HG03095 (cell line): ENCODE results near the gene HID1.
"Not testable (repeated sequence)": the region's sequence is repeated elsewhere in the genome, so short reads cannot be mapped to it uniquely, and the experiment has no call there.

Source experiments
- ATAC-seq: cut with Tn5 transposase; IDR thresholded peaks from one replicate; pipeline ENCODE4 v1.9.1; 2021; ENCODE audit warnings: moderate library complexity; ENCODE audit not compliant: unreplicated experiment

Gene HID1

DNA sequence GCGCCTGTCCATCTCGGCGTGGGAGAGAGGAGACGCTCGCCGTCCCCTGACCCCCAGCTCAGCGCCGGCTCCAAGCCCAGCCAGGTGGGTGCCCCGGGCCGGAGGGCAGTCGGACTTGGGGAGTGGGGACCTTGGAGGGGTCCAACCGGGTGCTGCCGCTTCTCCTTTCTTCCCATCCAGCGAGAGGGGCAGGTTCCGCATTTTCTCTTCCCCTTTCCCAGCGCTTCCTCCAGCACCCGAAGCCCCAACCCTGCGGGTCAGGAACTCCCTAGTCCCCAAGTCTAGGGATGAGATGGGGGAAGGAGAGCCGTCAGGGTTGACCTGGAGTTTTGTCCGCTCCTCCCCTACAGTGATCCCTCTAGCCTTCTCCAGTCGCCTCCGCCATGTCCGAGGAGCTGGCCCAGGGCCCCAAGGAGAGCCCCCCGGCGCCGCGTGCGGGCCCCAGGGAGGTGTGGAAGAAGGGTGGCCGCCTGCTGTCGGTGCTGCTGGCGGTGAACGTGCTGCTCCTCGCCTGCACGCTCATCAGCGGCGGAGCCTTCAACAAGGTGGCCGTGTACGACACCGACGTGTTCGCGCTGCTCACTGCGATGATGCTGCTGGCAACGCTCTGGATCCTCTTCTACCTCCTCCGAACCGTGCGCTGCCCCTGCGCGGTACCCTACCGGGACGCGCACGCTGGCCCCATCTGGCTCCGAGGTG lies 48.2 kb downstream of the HID1 start, which contains the start of gene OTOP2:
OTOP2 (plus strand) TSS at position 24 of the 699 bp plus-strand sequence; CDS start at position 384, 360 bp downstream.
- no peak for ATAC-seq

DNA sequence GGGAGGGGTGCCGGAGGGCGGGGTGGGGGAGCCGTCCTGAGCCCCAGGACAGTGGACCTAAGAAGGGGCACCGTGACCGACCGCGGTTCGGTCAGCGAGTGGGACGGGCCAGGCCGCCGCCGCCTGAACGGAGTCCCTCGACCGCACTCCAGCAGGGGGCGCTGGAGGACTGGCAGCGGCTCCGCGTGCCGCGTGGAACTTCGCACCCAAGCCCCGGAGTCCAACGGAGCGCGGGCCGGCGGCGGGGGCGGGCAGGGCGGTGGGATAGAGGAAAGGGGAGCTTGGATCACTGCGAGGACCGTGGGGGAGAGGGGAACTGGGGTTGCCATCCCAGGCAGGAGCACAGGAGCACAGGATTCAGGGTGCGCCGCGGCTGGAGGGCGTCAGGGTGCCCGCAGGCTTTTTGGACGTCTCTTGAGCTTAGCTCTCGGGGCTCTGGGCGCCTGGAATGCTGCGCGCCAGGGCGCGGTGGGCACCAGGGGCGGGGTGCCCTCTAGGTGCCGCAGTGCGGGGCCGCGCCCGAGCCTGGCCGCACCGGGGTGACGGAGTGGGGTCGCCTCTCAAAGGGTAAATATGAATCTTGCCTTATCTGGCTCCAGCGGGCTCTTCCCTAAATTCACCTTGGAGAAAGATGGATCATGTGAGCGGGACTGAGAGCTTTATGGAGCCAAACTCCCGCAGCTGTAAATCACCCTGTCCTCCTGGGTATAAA lies 48.9 kb downstream of the HID1 start:
- ATAC-seq, result no peak

DNA sequence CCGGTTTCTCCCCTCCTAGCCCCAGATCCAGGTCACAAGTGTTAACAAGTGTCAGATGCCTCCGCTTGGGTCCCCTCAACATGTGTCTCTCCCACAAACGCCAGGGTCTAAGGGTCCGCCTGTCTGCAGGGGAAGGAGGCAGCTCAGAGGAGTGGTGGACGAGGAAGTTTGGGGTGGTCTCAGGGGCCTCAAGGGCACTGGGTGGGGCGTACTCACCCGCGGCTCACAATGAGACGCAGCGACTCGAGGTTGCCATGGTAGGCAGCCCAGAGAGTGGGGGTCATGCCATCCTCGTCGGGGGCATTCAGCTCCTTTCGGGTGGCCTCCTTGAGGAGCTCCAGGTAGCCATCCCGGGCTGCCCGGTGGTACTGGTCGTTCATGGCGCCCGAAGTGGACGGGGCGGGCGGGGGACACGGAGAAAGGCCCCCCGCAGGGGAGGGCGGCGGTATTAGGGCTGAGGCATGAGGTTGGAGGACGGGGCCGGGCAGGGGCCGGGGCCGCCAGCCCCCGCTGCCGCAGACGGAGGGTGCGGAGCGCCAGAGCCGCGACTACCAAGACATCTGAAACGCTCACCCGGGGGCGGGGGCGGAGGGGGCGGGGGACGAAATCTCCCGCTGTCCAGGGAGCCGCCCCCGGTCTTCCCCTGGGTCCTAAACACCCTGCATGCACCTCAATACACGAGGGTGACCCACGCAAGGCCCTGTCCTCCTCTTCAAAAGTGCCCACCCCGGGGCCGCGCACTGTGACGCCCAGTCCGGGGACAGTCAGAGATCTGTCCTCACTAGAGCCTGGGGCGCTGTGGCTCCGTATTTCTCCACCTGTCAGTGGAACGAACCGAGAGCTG lies 49.6 kb downstream of the HID1 start, which contains the start of gene USH1G:
USH1G (minus strand) TSS at position 562 of the 844 bp plus-strand sequence; CDS start at position 380, 182 bp downstream.
- no peak for ATAC-seq

DNA sequence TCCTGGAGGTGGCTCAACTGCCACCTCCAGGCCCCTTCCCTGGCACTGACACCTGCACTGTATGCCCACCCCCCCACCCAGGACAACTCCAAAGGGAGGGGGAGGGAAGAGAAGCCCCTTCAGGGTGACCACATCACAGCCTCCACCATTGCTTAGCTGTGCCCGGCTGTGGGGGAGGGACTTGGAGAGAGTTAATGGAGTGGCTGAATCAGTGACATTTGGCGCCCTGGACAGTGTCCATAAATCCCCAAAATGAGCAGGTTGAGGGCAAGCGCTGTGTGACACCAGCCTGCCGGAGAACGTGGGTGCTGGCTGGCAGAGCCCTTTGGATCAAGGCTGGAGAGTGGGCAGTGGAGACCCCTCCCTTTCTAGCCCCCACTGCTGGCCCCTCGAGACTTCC lies 50.4 kb downstream of the HID1 start:
- ATAC-seq, result no peak

DNA sequence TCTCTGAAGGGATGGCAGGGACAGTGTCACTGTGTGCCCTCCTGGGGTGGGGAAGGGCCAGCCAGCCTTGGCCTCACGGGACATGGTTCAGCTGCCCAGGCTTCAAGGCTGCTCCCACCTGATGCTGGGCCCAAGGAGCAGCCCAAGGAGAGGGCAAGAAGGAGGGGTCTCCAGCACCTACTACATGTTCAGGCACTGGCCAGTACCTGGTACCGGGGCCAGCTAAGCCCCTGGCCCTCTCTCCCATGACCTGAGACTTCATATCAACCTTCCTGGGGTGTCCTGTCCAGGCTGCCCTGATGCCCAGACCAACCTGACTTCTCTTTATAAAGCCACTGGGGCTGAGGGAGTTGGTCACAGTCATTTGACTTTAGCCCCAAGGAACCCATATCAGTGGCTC lies 50.8 kb downstream of the HID1 start:
- ATAC-seq, result no peak

DNA sequence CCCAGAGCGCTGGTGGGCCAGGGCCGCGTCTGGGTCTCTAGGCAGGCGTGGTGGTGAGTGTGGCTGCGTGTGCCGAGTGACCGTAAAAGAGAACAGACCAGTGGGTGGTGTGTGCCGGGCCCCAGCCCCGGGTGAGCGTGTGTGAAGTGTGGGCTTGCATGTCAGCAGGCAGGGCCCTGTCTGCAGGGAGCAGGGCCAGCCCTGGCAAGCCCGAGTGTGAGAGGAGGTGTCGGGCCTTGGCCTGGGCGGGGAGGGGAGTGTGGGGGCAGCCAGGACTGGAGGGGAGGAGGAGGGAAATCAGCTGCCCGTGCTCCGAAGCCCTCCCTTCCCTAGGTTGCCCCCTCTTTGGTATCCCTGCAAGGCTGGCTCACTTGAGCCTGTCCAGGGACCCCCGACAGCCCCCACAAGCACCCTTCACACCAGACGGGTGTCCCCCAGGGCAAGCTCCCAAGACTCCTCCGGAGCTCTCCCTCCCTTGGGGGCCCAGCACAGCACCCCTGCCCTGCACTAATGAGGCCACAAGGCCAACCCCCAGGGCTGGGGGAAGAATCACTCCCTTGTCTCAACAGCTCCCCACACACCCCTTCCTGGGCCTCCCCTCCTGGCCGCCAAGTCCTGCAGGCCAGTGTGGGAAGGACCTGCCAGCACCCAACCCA lies 51.4 kb downstream of the HID1 start:
- no peak for ATAC-seq

DNA sequence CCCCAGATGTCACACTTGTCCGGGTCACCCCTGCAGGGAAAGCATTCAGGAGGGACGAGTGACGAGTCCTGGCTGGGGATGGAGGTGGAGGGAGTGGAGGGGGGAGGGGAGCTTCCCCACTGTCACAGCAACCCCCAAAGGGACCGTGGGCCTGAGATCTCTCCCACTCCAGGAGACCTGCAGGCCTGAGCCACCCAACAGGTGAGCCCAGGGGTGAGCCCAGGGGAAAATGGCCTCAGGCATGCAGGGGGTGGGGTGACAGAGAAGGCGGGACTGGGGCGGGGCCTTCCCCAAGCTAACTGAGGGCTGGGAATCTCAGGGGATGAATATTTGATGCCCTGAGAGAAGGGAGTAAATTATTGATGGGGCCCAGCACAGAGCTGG lies 51.9 kb downstream of the HID1 start:
- no peak for ATAC-seq

DNA sequence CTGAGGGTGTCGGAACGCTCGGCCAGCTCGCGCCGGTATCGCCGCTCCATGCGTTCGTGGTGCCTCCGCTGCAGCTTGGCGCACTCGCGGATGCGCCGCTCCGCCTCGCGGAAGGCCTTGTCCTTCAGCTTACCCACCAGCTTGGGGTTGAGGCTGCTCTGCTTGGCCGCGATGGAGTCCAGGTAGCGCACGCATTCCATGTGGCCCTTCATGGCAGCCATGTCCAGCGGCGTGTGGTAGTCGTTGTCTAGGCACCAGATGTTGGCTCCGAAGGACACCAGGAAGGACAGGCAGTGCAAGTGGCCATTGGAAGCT lies 52.3 kb downstream of the HID1 start:
- no peak for ATAC-seq

DNA sequence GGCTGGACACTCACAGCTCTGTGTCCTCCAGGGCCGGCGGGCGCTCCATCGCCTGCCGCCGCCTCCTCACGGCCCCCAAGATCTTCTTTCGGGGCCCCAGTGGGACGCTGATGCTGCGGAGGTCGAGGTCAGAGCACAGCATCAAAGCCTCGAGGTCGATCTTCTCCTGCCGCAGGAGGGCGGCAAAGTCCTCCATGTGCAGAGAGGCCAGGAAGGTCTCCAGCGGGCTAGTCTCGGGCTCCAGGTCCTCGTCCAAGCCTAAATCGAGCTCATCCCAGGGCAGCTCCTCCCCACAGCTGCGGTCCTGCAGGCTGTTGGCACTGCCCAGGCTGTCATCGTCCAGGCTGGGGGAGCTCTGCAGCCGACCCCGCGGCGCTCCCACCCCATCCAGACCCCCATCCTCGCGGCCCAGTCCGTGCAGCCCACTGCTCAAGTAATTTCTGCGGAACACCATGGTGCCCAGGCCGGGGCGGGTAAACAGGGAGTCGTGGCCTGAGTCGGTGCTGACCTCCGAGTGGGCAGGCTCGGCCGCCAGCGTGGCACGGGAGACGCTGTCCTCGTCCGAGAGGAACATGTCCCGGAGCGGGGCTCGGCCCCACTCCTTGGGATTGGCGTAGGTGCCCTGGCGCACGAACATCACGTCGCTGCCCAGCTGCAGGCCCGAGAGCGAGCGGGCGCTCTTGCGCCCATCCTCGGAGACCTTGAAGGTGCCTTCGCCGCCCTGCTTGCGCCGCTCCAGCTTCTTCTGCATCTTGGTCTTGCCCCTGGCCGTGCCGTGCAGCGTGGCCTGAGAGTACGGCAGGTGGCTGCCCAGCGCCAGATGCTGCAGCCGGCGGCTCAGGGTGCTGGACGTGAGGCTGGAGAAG lies 52.9 kb downstream of the HID1 start:
- no peak for ATAC-seq

DNA sequence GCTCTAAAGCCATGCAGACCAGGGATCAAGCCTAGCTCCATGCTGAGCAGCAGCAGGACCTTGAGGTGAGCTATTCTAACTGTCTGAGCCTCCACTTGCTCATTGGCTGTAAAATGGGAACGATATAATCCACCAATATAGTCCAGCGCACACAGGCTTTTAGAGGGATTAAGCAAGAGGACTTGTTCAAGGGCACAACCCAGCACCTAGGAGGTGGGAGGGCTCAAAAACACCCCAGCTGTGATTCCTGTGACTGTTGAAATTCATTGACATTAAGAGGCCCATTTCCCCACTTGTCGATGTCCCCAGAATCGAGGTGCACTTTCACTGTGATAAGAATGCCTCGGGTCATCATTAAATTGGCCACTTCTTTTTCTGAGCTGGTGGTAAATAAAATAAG lies 53.7 kb downstream of the HID1 start:
- no peak for ATAC-seq

DNA sequence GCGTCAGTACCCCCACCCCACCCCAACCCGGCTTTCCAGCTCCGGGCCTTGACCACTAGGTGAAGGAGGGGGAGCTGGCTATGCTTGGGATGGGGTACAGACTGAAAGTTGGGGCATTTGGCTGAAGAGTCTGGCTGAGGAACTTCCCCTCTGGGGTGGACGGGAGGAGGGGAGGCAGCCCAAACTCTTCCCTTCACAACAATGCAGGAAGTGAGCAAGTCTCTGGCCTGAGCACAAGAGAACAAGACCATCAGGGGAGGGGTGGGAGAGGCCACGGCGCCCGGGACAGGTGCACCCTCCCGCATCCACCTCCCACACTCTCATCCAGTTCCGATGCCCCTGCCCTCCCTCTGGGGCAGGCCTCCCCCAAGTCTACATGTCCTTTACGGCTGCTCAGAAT lies 55.1 kb downstream of the HID1 start:
- ATAC-seq, result no peak

DNA sequence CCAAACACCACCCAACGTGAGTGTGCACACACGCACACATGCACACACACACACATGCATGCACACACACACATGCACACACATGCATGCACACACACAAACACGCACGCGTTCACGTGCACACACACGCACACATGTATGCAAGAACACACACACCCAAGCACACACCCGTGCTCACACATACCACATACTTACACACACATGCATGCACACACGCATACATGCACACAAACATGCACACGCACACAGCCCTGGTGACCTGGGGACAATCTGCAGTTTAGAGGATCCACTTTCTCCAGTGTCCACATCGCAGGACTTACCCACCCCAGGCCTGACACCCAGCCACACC lies 55.7 kb downstream of the HID1 start:
- ATAC-seq, result no peak

DNA sequence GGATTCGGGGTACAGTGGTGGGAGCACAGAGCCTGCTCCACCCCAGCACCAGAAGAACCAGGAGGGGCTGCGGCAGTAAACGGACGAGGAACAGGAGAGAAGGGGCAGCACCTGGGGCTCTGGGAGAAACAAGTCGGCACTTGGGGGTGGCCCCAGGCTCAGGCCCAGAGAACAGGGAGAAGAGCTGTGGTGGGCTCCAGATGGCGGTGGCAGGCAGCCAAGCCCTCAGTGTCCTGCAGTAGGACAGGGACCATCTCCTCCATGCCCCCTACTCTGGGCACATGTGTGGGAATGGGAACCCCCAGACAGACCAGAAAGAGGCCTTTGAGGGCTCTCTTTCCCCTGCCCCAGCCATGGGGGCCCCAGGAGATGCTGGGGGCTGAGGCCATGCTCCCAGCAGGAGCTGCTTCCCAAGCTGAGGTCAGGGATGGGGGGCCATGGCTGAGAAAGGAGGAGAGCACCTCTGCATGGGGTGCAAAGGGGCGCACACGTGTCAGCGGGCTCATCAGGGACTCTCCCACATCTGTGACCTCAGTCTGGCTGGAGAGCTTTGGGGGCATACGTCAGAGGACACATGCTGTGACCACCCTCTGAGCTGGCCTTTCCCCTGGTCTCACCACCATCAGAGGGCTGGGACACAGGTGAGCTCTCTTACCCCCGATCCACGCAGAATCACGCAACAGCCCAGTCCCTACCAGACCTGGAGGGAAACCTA lies 56.3 kb downstream of the HID1 start:
- no peak for ATAC-seq

DNA sequence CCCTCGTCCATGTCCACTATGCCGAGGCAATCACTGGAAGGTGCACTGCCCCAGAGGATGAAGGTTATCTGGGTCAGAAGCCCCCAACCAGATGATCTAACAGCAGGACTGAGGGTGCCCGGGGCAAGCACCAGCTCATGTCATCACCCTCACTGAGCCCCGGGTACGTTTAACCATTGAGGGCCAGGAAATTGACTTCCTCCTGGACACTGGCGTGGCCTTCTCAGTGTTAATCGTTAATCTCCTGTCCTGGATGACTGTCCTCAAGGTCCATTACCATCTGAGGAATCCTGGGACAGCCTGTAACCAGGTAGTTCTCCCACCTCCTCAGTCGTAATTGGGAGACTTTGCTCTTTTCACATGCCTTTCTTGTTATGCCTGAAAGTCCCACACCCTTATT lies 61.1 kb downstream of the HID1 start:
- not testable (repeated sequence) for ATAC-seq

DNA sequence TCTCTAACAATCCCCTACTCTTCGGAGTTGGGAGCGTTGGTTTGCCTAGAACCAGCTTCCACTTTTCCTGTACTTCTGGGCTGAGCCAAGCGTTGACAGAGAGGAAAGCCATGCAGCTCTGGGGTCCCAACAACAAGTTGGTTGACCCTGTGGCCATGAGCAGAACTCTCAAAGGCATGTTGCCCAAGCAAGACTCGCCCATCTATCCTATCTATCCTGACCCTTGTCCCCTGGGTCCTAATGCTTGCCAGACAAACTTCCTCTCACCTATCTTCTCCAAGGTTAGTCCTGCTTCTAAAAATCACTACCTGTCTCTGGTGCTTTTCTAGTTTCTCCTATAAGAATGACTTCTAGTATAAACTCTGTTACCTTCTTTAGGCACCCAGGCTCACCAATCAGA lies 63.5 kb downstream of the HID1 start:
- not testable (repeated sequence) for ATAC-seq

DNA sequence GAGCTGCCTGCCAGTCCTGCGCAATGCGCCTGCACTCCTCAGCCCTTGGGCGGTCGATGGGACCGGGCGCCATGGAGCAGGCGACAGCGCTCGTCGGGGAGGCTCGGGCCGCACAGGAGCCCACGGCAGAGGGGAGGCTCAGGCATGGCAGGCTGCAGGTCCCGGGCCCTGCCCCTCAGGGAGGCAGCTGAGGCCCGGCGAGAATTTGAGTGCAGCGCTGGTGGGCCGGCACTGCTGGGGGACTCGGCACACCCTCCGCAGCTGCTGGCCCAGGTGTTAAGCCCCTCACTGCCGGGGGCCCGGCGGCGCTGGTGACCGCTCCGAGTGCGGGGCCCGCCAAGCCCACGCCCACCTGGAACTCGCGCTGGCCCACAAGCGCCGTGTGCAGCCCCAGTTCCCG lies 65.5 kb downstream of the HID1 start:
- no peak for ATAC-seq

DNA sequence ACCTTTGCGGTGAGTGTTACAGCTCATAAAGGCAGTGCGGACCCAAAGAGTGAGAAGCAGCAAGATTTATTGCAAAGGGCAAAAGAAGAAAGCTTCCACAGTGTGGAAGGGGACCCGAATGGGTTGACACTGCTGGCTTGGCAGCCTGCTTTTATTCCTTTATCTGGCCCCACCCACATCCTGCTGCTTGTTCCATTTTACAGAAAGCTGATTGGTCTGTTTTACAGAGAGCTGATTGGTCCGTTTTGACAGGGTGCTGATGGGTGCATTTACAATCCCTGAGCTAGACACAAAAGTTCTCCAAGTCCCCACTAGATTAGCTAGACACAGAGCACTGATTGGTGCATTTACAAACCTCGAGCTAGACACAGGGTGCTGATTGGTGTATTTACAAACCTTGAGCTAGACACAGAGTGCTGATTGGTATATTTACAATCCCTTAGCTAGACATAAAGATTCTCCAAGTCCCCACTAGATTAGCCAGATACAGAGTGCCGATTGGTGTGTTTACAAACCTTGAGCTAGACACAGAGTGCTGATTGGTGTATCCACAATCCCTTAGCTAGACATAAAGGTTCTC lies 66.3 kb downstream of the HID1 start:
- not testable (repeated sequence) for ATAC-seq

DNA sequence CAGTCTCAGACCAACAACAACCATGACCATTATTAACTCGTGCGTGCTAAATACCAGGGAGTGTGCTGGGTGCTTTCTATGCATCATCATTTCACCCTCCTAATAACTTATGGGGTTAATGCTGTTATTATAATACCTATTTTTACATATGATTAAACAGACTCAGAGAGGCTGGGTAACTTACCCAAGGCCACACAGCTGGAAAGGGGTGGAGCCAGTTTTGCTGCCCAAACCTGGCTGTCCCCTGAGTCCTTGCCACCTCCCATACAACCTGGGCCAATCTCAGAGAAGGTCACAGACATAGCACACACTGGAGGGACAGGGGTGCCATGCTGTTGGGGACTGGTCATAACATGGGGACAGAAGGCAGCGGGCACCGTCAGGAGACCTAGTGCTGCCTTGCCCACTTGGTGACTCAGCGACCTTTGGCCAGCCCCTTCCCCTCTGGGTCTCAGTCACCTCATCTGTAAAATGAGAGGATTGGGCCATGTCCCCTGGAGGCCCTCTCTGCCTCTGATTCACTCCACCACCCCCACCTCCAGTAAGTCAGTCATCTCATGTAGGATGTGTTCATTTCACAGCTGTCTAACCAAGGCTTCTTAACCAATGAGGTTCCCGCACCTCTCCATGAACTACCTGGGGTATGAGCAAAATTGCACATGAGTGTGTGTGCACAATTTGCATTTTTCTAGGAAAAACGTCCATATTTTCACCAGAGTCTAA lies 67.7 kb downstream of the HID1 start:
- ATAC-seq, result no peak

DNA sequence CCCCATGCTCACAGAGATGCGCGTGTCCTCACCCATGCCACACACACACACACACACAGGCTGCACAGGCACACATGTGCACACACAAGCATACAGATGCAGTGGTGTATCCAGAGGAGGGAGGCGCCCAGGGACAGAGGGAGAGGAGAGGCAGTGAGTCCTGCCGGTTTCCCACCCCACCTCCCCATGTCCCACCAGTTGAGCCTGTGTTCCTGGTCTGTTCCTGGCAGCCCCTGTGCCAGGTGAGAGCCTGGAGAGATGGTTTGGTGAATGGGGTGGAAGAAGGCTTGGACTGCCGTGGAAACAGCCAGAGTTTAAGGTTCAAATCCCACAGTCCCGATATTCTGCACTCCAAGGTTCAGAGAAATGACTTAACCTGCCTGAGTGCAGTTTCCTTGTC lies 68.9 kb downstream of the HID1 start:
- no peak for ATAC-seq
